Mammary epithelial cell (primary cell): ENCODE measurements around the gene MTRFR.

Experiments
- EZH2 ChIP-seq: IDR thresholded peaks from 2 replicates; pipeline ENCODE4 v1.6.1; 2012; ENCODE audit warnings: low read length, inconsistent platforms, borderline replicate concordance
- TF ChIP-seq, protein P1 (sequence below), 2 donors: IDR thresholded peaks in 1 of 2; conservative IDR thresholded peaks in 1 of 2; 2 replicates each; pipeline ENCODE4 v1.5.1; 2011 to 2012; ENCODE audit warnings: inconsistent platforms in 2 of 2, low read length in 2 of 2, mild to moderate bottlenecking in 2 of 2, control low read depth in 1 of 2, low read depth in 1 of 2; ENCODE audit not compliant: insufficient read depth in 1 of 2; ENCODE audit errors: extremely low read depth in 1 of 2

DNA sequence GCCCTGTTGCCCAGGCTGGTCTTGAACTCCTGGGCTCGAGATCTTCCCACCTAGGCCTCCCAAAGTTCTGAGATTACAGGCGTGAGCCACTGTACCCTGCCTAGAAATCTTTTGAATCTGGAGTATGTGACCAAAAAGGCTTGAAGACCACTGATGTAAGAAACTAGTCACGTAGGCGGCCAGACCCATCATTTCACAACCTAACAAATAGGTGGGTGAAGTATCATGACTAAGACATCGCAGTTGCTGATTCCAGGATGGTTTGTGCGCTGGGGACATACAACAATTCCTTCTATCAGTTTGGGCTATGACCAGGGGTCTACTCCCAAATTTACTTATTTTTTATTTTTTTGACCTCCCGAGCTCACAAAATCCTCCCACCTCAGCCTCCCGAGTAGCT lies 50.2 kb downstream of the MTRFR start:
- TF ChIP-seq, protein P1, sequence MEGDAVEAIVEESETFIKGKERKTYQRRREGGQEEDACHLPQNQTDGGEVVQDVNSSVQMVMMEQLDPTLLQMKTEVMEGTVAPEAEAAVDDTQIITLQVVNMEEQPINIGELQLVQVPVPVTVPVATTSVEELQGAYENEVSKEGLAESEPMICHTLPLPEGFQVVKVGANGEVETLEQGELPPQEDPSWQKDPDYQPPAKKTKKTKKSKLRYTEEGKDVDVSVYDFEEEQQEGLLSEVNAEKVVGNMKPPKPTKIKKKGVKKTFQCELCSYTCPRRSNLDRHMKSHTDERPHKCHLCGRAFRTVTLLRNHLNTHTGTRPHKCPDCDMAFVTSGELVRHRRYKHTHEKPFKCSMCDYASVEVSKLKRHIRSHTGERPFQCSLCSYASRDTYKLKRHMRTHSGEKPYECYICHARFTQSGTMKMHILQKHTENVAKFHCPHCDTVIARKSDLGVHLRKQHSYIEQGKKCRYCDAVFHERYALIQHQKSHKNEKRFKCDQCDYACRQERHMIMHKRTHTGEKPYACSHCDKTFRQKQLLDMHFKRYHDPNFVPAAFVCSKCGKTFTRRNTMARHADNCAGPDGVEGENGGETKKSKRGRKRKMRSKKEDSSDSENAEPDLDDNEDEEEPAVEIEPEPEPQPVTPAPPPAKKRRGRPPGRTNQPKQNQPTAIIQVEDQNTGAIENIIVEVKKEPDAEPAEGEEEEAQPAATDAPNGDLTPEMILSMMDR (conservative IDR thresholded peaks at IDR 0.05 in 1 of 2, IDR thresholded peaks at IDR 0.05 in 1 of 2; ENCODE audit: extremely low read depth in 1 of 2, insufficient read depth in 1 of 2, low read depth in 1 of 2, low read length in 2 of 2): no peak
- no peak for TF ChIP-seq EZH2
